ENCODE data around the gene SARNP.

SARNP gene

GRCh38 chr12:55726971-55727370, 90.6 kb downstream of the SARNP start:
- FAIRE-seq: no peak

DNA sequence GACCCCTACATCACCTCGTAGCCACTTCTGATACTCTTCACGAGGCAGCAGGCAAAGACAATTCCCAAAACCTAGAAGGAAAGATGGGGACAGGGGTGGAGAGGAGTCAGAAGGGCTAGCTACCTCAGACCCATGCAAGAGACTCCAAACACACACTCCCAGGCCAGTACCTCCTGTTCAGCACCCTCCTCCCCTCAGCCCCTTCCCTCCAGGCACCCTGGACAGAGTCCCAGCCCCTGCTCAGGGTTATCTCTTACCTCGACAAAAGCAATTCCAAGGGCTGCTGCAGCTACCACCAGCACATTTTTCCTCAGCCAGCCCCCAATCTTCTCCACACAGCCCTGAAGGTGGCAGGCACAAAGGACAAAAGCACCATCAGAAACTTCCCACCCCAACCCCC, 92.0 kb downstream of the SARNP start:
- FAIRE-seq: no peak
- no peak for DNase-seq (ENCODE audit: low spot score)

More at GRCh38 chr12:55726971-55727370, 90.6 kb downstream of the SARNP start:
- DNase-seq (ENCODE audit: low spot score): no peak

DNA sequence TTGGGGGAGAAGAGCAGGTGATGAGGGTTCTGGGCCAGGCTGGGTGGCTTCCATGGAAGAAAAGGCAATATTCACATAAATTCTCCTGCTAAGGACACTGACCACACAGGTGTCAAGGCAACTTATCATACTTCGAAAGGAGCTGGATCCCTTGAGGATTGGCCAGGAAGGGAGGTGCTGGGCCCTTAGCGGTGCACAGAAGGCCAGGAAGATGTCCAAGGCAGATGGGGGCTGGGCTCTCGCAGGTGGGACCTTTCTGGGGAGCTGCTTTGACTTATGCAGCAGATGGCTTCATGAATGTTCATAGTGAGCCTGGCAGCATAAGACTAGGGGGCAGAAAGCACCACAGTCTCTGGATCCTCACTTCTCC, 92.6 kb downstream of the SARNP start:
- FAIRE-seq (no peak), DNase-seq (ENCODE audit: low spot score) (no peak)

- FAIRE-seq: no peak
- no peak for DNase-seq (ENCODE audit: low spot score)
These were observed 93.1 kb downstream of the SARNP start for GRCh38 chr12:55724226-55724939.

- FAIRE-seq: no peak
- DNase-seq (ENCODE audit: low spot score): no peak
These were observed 93.9 kb downstream of the SARNP start for GRCh38 chr12:55723516-55724225.

GRCh38 chr12:55722948-55723347, 94.6 kb downstream of the SARNP start:
- no peak for FAIRE-seq
- DNase-seq (ENCODE audit: low spot score): no peak

GRCh38 chr12:55721601-55722213, 95.8 kb downstream of the SARNP start:
- no peak for DNase-seq (ENCODE audit: low spot score)

GRCh38 chr12:55720894-55721444, 96.6 kb downstream of the SARNP start:
- peak; percentile 76 for DNase-seq (ENCODE audit: low spot score)
- FAIRE-seq: peak; percentile 89

More at GRCh38 chr12:55721601-55722213, 95.8 kb downstream of the SARNP start:
- no peak for FAIRE-seq

- FAIRE-seq (no peak), DNase-seq (ENCODE audit: low spot score) (no peak)
These were observed 97.4 kb downstream of the SARNP start, which contains the start of gene RDH5 for GRCh38 chr12:55720071-55720564. TSS of gene RDH5 (plus strand) at chr12:55720393. CDS start at chr12:55721185, 792 bp downstream.

GRCh38 chr12:55719371-55719770, 98.2 kb downstream of the SARNP start:
- DNase-seq (ENCODE audit: low spot score): no peak

DNA sequence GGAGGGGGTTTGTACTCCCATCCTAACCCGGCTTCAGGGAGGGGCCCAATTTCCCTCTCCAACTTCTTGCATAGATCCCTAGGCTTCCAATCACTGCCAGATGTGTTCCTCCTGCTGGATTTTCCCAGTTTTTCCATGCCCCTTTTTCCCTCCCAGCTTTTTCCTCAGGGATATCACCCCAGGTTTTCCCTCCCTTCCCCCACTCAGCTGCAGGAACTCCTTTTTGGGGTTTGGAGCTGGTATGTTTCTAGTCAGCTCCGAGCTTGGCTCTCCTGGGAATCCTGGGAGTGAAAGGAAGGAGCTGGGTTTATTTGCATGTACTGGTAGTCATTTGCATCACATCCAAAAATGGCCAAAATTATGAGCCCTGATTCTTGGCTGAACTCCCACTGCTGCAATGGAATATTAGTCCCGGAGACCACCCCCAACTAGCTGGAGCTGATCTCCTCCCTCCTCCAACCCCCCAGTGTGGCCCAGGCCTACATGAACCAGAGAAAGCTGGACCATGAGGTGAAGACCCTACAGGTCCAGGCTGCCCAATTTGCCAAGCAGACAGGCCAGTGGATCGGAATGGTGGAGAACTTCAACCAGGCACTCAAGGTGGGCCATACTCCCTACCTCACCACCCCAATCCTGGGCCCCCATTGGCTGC, 98.8 kb downstream of the SARNP start:
- no peak for FAIRE-seq
- DNase-seq (ENCODE audit: low spot score): no peak

More at GRCh38 chr12:55719371-55719770, 98.2 kb downstream of the SARNP start:
- no peak for FAIRE-seq

DNA sequence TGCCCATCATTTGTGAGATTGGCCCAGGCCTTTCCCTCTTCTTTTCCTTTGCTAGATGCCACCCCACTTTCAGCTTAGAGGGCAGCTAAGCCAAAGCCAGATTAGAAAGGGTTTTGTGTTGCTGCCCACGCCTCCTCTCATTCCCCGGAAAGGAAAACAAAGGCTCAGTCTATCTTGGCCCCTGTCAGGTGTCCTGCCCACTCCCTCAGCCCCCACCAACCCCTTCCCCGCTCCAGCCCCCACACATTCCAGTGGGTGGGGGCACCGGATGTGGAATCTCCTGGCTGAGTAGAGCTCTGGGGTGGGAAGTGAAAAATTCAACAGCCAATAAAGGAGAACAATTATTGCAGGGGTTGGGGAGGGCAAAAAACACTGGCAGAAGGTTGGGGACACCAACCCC, 99.5 kb downstream of the SARNP start:
- DNase-seq (ENCODE audit: low spot score): no peak
- no peak for FAIRE-seq

DNA sequence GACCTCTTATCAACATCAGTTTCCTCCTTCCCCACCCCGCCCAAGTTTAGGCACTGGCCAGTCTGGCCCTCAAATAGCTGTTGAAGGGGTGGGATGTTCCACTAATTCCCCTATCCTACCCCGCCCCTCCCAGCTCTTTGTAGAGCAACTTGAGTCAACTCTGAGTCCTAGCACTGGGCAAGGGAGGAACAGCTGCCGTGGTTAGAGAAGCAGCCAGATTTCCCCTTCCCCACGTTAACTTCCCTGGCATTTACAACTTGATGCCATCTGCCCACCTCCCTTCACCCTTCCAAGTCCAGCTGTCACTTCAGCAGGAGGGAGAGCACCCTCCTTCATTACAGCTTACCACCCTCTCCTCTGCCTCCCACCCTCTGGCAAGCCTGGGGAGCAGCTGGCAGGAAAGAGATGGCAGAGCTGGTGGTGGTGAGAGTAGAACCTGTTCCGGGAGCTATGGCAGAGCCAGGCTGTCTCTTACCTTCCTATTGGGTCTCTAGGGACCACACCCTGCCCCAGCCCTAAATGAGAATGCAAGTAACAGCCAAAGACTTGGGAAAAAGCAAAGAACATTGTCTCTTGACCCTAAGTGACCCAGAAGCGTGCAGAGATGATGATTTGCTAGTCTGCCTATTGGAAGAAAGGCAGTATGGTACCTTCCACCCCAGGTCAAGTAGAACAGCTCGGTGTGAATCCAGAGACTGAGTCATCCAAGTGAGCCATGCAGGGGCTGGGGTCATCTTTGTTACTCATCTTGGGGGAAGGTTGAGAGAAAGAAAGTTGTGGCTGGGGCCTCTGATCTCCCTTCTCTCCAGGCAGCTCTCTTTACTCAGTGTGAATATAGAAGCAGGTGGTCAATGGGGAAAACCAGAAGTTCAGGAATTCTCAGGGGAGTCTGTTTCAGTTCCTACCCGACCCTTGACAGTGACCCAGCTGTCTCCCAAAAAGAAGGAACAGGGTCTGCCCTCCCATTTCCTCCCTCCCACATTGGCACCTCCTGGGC, 100.2 kb downstream of the SARNP start:
- FAIRE-seq (no peak), DNase-seq (ENCODE audit: low spot score) (no peak)

DNA sequence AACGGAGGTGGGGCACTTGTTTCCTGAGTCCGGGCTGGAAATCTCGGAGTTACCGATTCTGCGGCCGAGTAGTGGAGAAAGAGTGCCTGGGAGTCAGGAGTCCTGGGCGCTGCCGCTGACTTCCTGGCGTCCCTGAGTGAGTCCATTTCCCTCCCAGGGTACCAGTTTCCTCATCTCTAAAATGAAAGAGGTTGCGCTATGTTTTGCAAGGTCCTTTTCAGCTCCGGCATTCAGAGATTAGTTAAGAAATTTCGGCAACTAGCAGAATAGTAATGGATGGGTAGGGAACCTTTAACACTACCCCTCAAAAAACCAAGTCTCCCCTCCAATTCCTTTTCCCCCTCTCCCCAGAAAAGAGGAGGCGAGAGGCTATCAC, 101.0 kb downstream of the SARNP start:
- FAIRE-seq (no peak), DNase-seq (ENCODE audit: low spot score) (no peak)

- no peak for FAIRE-seq
- peak; percentile 94 for DNase-seq (ENCODE audit: low spot score)
These were observed 101.5 kb downstream of the SARNP start, which contains the start of gene BLOC1S1 for GRCh38 chr12:55715833-55716581. TSS of gene BLOC1S1 (plus strand) at chr12:55716046. CDS start at chr12:55716052, 6 bp downstream.

- DNase-seq (ENCODE audit: low spot score) (no peak), FAIRE-seq (no peak)
These were observed 102.3 kb downstream of the SARNP start for GRCh38 chr12:55715169-55715764.

DNA sequence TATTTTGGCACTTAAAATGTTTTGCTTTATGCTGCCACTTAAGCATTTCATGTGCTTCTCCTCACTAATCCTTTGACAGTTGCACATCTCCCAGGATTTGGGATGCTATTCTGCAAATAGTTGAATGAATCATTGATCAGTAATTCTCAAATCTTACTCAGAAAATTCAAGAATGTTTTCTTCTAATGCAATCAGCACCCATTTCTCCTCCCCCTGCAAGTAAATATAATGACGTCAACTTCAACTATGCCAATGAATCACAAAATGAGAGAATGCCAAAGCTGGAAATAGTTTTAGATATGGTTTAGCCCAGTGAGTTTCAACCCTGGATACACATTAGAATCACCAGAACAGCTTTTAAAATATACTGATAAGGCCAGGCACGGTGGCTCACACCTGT, 103.8 kb downstream of the SARNP start:
- DNase-seq (ENCODE audit: low spot score) (no peak), FAIRE-seq (no peak)

GRCh38 chr12:55712700-55713415, 104.7 kb downstream of the SARNP start:
- no peak for FAIRE-seq
- no peak for DNase-seq (ENCODE audit: low spot score)

Measured in urothelium cell line (cell line).